ENCODE data around the gene RNF149. TPM values are rescaled to one million over a fixed set of nuclear protein-coding genes. Genes with fewer than 3 reads are reported as not detected.
"Not testable (repeated sequence)": the region's sequence is repeated elsewhere in the genome, so short reads cannot be mapped to it uniquely, and the experiment has no call there.

The RNF149 gene
- polyA plus RNA-seq, 3 donors from 2014 or later = 45.5 to 79.9 (median 50.9) TPM

GRCh38 chr2:101316568-101316967 lies 8.1 kb upstream of the RNF149 start:
- H3K4me1 Mint-ChIP-seq = peaks cover 24% of the 10 kb centered on the region in 2 donors
- not testable (repeated sequence) for H3K27ac Mint-ChIP-seq; DNase-seq; H3K36me3 Mint-ChIP-seq; H3K4me3 Mint-ChIP-seq; H3K9me3 Mint-ChIP-seq; H3K27me3 Mint-ChIP-seq (ENCODE audit: low read depth in 3 of 3)

GRCh38 chr2:101311696-101312017 lies 3.2 kb upstream of the RNF149 start:
- no peaks in the 10 kb centered on the region for H3K9me3 Mint-ChIP-seq
- peak overlapping the region; percentile 85 to 97 (median 92) for H3K27ac Mint-ChIP-seq
- no peak for DNase-seq
- H3K36me3 Mint-ChIP-seq = peaks cover 0 to 6% (median 4%) of the 10 kb centered on the region in 3 donors
- peaks cover 7 to 23% (median 19%) of the 10 kb centered on the region in 3 donors for H3K27me3 Mint-ChIP-seq (ENCODE audit: low read depth in 3 of 3)
- peak overlapping the region; percentile 28 to 80 (median 63) for H3K4me3 Mint-ChIP-seq
- H3K4me1 Mint-ChIP-seq = peaks cover 58 to 62% of the 10 kb centered on the region in 2 donors

GRCh38 chr2:101310834-101311695 lies 2.6 kb upstream of the RNF149 start:
- peak overlapping the region; percentile 28 to 80 (median 63) for H3K4me3 Mint-ChIP-seq
- peaks cover 9 to 26% (median 20%) of the 10 kb centered on the region in 3 donors for H3K27me3 Mint-ChIP-seq (ENCODE audit: low read depth in 3 of 3)
- no peaks in the 10 kb centered on the region for H3K9me3 Mint-ChIP-seq
- peaks cover 0 to under 1% (median 0%) of the 10 kb centered on the region in 3 donors for H3K36me3 Mint-ChIP-seq
- DNase-seq = peak in 2 of 3 donors; percentile 27 to 39
- peaks cover 64 to 68% of the 10 kb centered on the region in 2 donors for H3K4me1 Mint-ChIP-seq
- H3K27ac Mint-ChIP-seq = peak overlapping the region; percentile 85 to 97 (median 92)

- Mint-ChIP-seq H3K4me3 (peak overlapping the region; percentile 62 to 91 (median 67)), H3K27ac (peak overlapping the region; percentile 85 to 97 (median 92)), H3K4me1 (peaks cover 72 to 76% of the 10 kb centered on the region in 2 donors), H3K27me3 (ENCODE audit: low read depth in 3 of 3) (peaks cover 9 to 26% (median 20%) of the 10 kb centered on the region in 3 donors), H3K9me3 (no peaks in the 10 kb centered on the region), H3K36me3 (no peaks in the 10 kb centered on the region)
- no peak for DNase-seq
Observed at GRCh38 chr2:101310090-101310833, 1.8 kb upstream of the RNF149 start.

- DNase-seq = no peak
- Mint-ChIP-seq H3K9me3 (no peaks in the 10 kb centered on the region), H3K27me3 (ENCODE audit: low read depth in 3 of 3) (peaks cover 9 to 26% (median 20%) of the 10 kb centered on the region in 3 donors), H3K4me3 (peak overlapping the region; percentile 91 to 99 (median 98)), H3K4me1 (peaks cover 84 to 89% of the 10 kb centered on the region in 2 donors), H3K36me3 (peaks cover 0 to 3% (median 0%) of the 10 kb centered on the region in 3 donors), H3K27ac (peak overlapping the region; percentile 97 to 100 (median 100))
Observed at GRCh38 chr2:101307950-101308431, 510 bp downstream of the RNF149 start.

GRCh38 chr2:101307503-101307902 lies 998 bp downstream of the RNF149 start:
- DNase-seq = peak in 1 of 3 donors; percentile 14
- H3K9me3 Mint-ChIP-seq = no peaks in the 10 kb centered on the region
- H3K36me3 Mint-ChIP-seq = peaks cover 0 to 3% (median 2%) of the 10 kb centered on the region in 3 donors
- H3K4me1 Mint-ChIP-seq = peaks cover 84 to 89% of the 10 kb centered on the region in 2 donors
- peaks cover 9 to 26% (median 20%) of the 10 kb centered on the region in 3 donors for H3K27me3 Mint-ChIP-seq (ENCODE audit: low read depth in 3 of 3)
- H3K4me3 Mint-ChIP-seq = peak overlapping the region; percentile 91 to 99 (median 98)
- peak overlapping the region; percentile 97 to 100 (median 100) for H3K27ac Mint-ChIP-seq

GRCh38 chr2:101306410-101306809 lies 2.1 kb downstream of the RNF149 start:
- Mint-ChIP-seq H3K27ac (peak overlapping the region; percentile 97 to 100 (median 100)), H3K36me3 (peaks cover 0 to 6% (median 3%) of the 10 kb centered on the region in 3 donors), H3K4me1 (peaks cover 85 to 89% of the 10 kb centered on the region in 2 donors), H3K9me3 (no peaks in the 10 kb centered on the region), H3K4me3 (peak overlapping the region; percentile 91 to 99 (median 98)), H3K27me3 (ENCODE audit: low read depth in 3 of 3) (peaks cover 9 to 26% (median 20%) of the 10 kb centered on the region in 3 donors)
- DNase-seq = no peak

- Mint-ChIP-seq H3K9me3 (no peaks in the 10 kb centered on the region), H3K27me3 (ENCODE audit: low read depth in 3 of 3) (peaks cover 9 to 26% (median 17%) of the 10 kb centered on the region in 3 donors), H3K4me3 (peak overlapping the region; percentile 91 to 99 (median 98)), H3K4me1 (peaks cover 83 to 89% of the 10 kb centered on the region in 2 donors), H3K27ac (peak overlapping the region; percentile 97 to 100 (median 100)), H3K36me3 (peaks cover 0 to 6% (median 3%) of the 10 kb centered on the region in 3 donors)
- DNase-seq = no peak
Observed at GRCh38 chr2:101305492-101306078, 2.9 kb downstream of the RNF149 start.

GRCh38 chr2:101305035-101305434 lies 3.5 kb downstream of the RNF149 start:
- H3K27ac Mint-ChIP-seq = peak overlapping the region; percentile 97 to 100 (median 100)
- H3K36me3 Mint-ChIP-seq = peaks cover 0 to 6% (median 3%) of the 10 kb centered on the region in 3 donors
- H3K9me3 Mint-ChIP-seq = no peaks in the 10 kb centered on the region
- H3K4me1 Mint-ChIP-seq = peaks cover 83 to 89% of the 10 kb centered on the region in 2 donors
- peaks cover 9 to 26% (median 17%) of the 10 kb centered on the region in 3 donors for H3K27me3 Mint-ChIP-seq (ENCODE audit: low read depth in 3 of 3)
- DNase-seq = no peak
- peak overlapping the region; percentile 91 to 99 (median 98) for H3K4me3 Mint-ChIP-seq

GRCh38 chr2:101303688-101304087 lies 4.8 kb downstream of the RNF149 start:
- Mint-ChIP-seq H3K4me1 (peaks cover 86 to 93% of the 10 kb centered on the region in 2 donors), H3K36me3 (peaks cover 0 to 6% (median 3%) of the 10 kb centered on the region in 3 donors), H3K27ac (peak overlapping the region; percentile 81 to 100 (median 98)), H3K4me3 (peak overlapping the region; percentile 63 to 99 (median 97)), H3K9me3 (no peaks in the 10 kb centered on the region), H3K27me3 (ENCODE audit: low read depth in 3 of 3) (peaks cover 7 to 21% (median 14%) of the 10 kb centered on the region in 3 donors)
- no peak for DNase-seq

- Mint-ChIP-seq H3K4me3 (peak overlapping the region in 1 of 5 donors; percentile 65), H3K27ac (peak overlapping the region in 4 of 6 donors; percentile 4 to 88 (median 54)), H3K9me3 (no peaks in the 10 kb centered on the region), H3K36me3 (peaks cover 0 to 6% (median 3%) of the 10 kb centered on the region in 3 donors), H3K4me1 (peaks cover 92 to 100% of the 10 kb centered on the region in 2 donors), H3K27me3 (ENCODE audit: low read depth in 3 of 3) (peaks cover 3 to 6% (median 4%) of the 10 kb centered on the region in 3 donors)
- DNase-seq = no peak
Observed at GRCh38 chr2:101302016-101302415, 6.5 kb downstream of the RNF149 start.

- Mint-ChIP-seq H3K36me3 (peaks cover 0 to 6% (median 3%) of the 10 kb centered on the region in 3 donors), H3K27me3 (ENCODE audit: low read depth in 3 of 3) (no peaks in the 10 kb centered on the region), H3K4me1 (peaks cover 90 to 100% of the 10 kb centered on the region in 2 donors), H3K9me3 (no peaks in the 10 kb centered on the region), H3K27ac (peak overlapping the region in 5 of 6 donors; percentile 25 to 73 (median 46)), H3K4me3 (peak overlapping the region in 3 of 5 donors; percentile 36 to 72 (median 54))
- no peak for DNase-seq
Observed at GRCh38 chr2:101300836-101301235, 7.7 kb downstream of the RNF149 start.

- Mint-ChIP-seq H3K36me3 (peaks cover 0 to 6% (median 3%) of the 10 kb centered on the region in 3 donors), H3K4me3 (peak overlapping the region; percentile 50 to 72 (median 65)), H3K27me3 (ENCODE audit: low read depth in 3 of 3) (no peaks in the 10 kb centered on the region)
Observed at GRCh38 chr2:101300164-101300563, 8.3 kb downstream of the RNF149 start.

More at GRCh38 chr2:101300164-101300563, 8.3 kb downstream of the RNF149 start:
- Mint-ChIP-seq H3K9me3 (no peaks in the 10 kb centered on the region), H3K27ac (peak overlapping the region; percentile 38 to 91 (median 78)), H3K4me1 (peaks cover 90 to 100% of the 10 kb centered on the region in 2 donors)
- no peak for DNase-seq

All from immature natural killer cell (primary cell).